Muscle of leg (tissue), 11 donors: ENCODE data around the gene C1orf74. TPM values are rescaled to one million over a fixed set of nuclear protein-coding genes. Genes with fewer than 3 reads are reported as not detected.

Source experiments
- DNase-seq: peaks from one replicate; pipeline ENCODE4 v3.0.0; 2013
- H3K27ac ChIP-seq: one replicate; pipeline ENCODE4 v1.5.1; 2013; ENCODE audit warnings: mild to moderate bottlenecking, low read length, control low read depth
- H3K27me3 ChIP-seq: one replicate; pipeline ENCODE4 v1.6.1; 2013; ENCODE audit warnings: low read length; ENCODE audit not compliant: control insufficient read depth, insufficient read depth
- H3K36me3 ChIP-seq: one replicate; pipeline ENCODE4 v1.6.1; 2013; ENCODE audit warnings: low read length; ENCODE audit not compliant: control insufficient read depth, insufficient read depth
- H3K4me1 ChIP-seq: one replicate; pipeline ENCODE4 v1.6.1; 2013; ENCODE audit warnings: low read length; ENCODE audit not compliant: control insufficient read depth, insufficient read depth
- H3K4me3 ChIP-seq: one replicate; pipeline ENCODE4 v1.5.1; 2013; ENCODE audit warnings: low read length, control low read depth
- H3K9me3 ChIP-seq: replicated peaks from 2 replicates; pipeline ENCODE4 v1.6.1; 2013; ENCODE audit warnings: low read depth, low read length; ENCODE audit not compliant: control insufficient read depth
- WGBS: methylation state at CpG from one replicate; pipeline ENCODE4 v1.1.5; 2013; ENCODE audit warnings: missing lambda C conversion rate; ENCODE audit not compliant: insufficient coverage; 5-methylcytosine and 5-hydroxymethylcytosine counted together
- polyA plus RNA-seq, 8 donors: library from polyadenylated mRNA; unstranded; fragments of 120-200 nt; gene quantifications; one replicate each; pipeline versions ENCODE4 v1.2.1 to v1.2.3, GENCODE V29; 2013; ENCODE audit warnings: inconsistent platforms in 1 of 8, low replicate concordance in 1 of 8; ENCODE audit not compliant: insufficient read length in 8 of 8, insufficient read depth in 1 of 8
- total RNA-seq: library from RNA; stranded (reverse); fragments of 120-200 nt; gene quantifications from one replicate; pipeline ENCODE4 v1.2.4, GENCODE V29; 2013

The C1orf74 gene
- total and polyA plus RNA-seq, 9 donors = 2.1 to 3.0 (median 2.4) TPM

- Histone ChIP-seq H3K9me3 (no peaks in the 10 kb centered on the region), H3K4me1 (no peaks in the 10 kb centered on the region), H3K27me3 (no peaks in the 10 kb centered on the region), H3K36me3 (no peaks in the 10 kb centered on the region), H3K27ac (no peak overlapping the region), H3K4me3 (no peak overlapping the region)
- no peak for DNase-seq
- no CpG with 5 or more reads among the region's 3 CpGs for WGBS
Measured at GRCh38 chr1:209736490-209737117, 47.8 kb downstream of the C1orf74 start.

DNA sequence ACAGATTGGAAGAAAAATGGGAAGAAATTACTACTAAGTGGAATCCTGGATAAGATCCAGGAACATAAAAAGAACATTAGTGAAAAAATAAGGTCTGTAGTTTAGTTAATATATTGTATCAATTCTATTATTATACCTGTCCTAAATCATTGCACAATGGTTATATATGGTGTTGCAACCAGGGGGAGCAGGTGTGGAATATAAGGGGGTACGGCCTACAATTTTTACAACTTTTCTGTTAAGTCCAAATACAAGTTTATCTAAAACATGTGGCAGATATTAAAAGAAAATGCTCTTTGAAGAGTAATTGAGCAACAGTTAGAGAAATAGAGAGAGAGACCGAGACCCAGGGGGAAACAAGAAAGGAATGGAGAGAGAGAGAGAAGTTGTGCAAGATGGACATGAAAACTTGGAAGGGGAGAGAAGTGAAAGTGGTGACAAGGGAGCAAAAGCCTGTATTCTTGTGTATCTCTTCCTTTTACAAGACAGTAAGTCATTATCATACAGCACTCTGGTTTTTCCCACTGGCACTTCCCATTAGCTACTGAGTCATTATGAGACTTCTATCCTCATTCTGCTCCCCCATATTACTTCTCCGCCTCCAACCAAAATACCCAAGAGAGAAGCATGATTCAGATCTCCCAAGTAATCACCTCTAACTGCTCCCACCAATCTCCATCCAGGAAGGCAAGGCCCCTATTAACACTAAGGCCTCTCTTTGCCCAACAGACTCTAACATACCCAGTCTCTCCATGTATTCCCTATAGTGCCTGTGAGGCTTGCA is 50.8 kb downstream of the C1orf74 start:
- WGBS = 89% methylated on average over 2 of the region's 3 CpGs
- Histone ChIP-seq H3K9me3 (no peaks in the 10 kb centered on the region), H3K4me1 (no peaks in the 10 kb centered on the region), H3K27me3 (no peaks in the 10 kb centered on the region), H3K27ac (no peak overlapping the region), H3K4me3 (no peak overlapping the region), H3K36me3 (no peaks in the 10 kb centered on the region)
- DNase-seq = peak; percentile 39

- Histone ChIP-seq H3K27ac (no peak overlapping the region), H3K4me3 (no peak overlapping the region), H3K4me1 (no peaks in the 10 kb centered on the region), H3K27me3 (no peaks in the 10 kb centered on the region), H3K9me3 (no peaks in the 10 kb centered on the region), H3K36me3 (no peaks in the 10 kb centered on the region)
- WGBS = 80% methylated on average over 1 of the region's 1 CpG
- no peak for DNase-seq
Measured at GRCh38 chr1:209732725-209733124, 51.6 kb downstream of the C1orf74 start.

DNA sequence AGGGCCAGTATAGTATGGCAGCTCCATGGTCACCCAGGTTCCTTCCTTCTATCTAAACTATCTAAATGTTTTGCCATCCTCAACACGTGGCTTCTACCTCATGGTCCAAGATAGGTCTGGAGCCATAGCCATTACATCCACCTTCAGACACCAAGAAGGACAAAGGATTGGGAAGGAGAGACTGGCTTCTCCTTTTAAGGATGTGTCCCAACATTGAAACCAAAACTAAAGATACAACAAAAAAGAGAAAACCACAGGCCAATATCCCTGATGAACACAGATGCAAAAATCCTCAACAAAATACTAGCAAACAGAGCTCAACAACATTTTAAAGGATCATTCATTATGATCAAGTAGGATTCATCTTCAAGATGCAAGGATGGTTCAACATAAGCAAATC is 54.9 kb downstream of the C1orf74 start:
- no peaks in the 10 kb centered on the region for H3K9me3 ChIP-seq
- H3K27ac ChIP-seq = no peak overlapping the region
- WGBS = no CpG with 5 or more reads among the region's 1 CpG
- H3K4me1 ChIP-seq = no peaks in the 10 kb centered on the region
- no peak overlapping the region for H3K4me3 ChIP-seq
- H3K27me3 ChIP-seq = no peaks in the 10 kb centered on the region
- H3K36me3 ChIP-seq = no peaks in the 10 kb centered on the region
- DNase-seq = no peak

Other genes starting within 250 kb of the C1orf74 start
- 0.04 TPM for gene CAMK1G, start 200.8 kb downstream of the C1orf74 start, total RNA-seq
- gene CAMK1G, start 200.8 kb downstream of the C1orf74 start, polyA plus RNA-seq = under 1 TPM in 5 of 8 donors, not detected in 3; 0.16 to 0.66 (median 0.33) TPM
- 0.66 TPM for gene LAMB3, start 132.1 kb downstream of the C1orf74 start, total RNA-seq
- gene LAMB3, start 132.1 kb downstream of the C1orf74 start, polyA plus RNA-seq = 1 to 10 TPM in 3 of 8 donors, under 1 TPM in 5; 0.32 to 7.2 (median 0.97) TPM
- 5.4 TPM for gene G0S2, start 109.1 kb downstream of the C1orf74 start, total RNA-seq
- 10 to 100 TPM in 1 of 8 donors, 1 to 10 TPM in 7; 2.7 to 12.5 (median 4.6) TPM for gene G0S2, start 109.1 kb downstream of the C1orf74 start, polyA plus RNA-seq
- gene HSD11B1, start 79.7 kb downstream of the C1orf74 start, total RNA-seq = 0.18 TPM
- under 1 TPM in 4 of 8 donors, not detected in 4; 0.20 to 0.43 (median 0.25) TPM for gene HSD11B1, start 79.7 kb downstream of the C1orf74 start, polyA plus RNA-seq
- 1.4 TPM for gene TRAF3IP3, start 28.5 kb downstream of the C1orf74 start, total RNA-seq
- 1 to 10 TPM in 7 of 8 donors, under 1 TPM in 1; 0.82 to 3.2 (median 2.4) TPM for gene TRAF3IP3, start 28.5 kb downstream of the C1orf74 start, polyA plus RNA-seq
- gene IRF6, start 21.6 kb upstream of the C1orf74 start, total RNA-seq = 0.49 TPM
- gene IRF6, start 21.6 kb upstream of the C1orf74 start, polyA plus RNA-seq = 1 to 10 TPM in 3 of 8 donors, under 1 TPM in 5; 0.20 to 6.1 (median 0.70) TPM
- gene UTP25, start 43.4 kb upstream of the C1orf74 start, total RNA-seq = 7.0 TPM
- gene UTP25, start 43.4 kb upstream of the C1orf74 start, polyA plus RNA-seq = 1 to 10 TPM; 4.7 to 7.5 (median 5.8) TPM
- gene SYT14, start 153.7 kb upstream of the C1orf74 start, total RNA-seq = 0.98 TPM
- gene SYT14, start 153.7 kb upstream of the C1orf74 start, polyA plus RNA-seq = 1 to 10 TPM in 6 of 8 donors, under 1 TPM in 2; 0.57 to 3.0 (median 1.3) TPM